A549 treated with AZD2906 at 1 μM for 4 hours (cell line): ENCODE results near the gene ACBD4. TPM values are rescaled to one million over a fixed set of nuclear protein-coding genes. Genes with fewer than 3 reads are reported as not detected.

ENCODE experiments used
- total RNA-seq: library from RNA; stranded (reverse); fragments of 200-300 nt; extraction: Qiagen RNA extraction; gene quantifications from 5 replicates; pipeline ENCODE4 v1.2.3, GENCODE V29; 2022

Gene ACBD4, protein sequence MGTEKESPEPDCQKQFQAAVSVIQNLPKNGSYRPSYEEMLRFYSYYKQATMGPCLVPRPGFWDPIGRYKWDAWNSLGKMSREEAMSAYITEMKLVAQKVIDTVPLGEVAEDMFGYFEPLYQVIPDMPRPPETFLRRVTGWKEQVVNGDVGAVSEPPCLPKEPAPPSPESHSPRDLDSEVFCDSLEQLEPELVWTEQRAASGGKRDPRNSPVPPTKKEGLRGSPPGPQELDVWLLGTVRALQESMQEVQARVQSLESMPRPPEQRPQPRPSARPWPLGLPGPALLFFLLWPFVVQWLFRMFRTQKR
- 6.4 to 7.7 TPM (median 7.5 TPM) in 5 replicates for total RNA-seq

DNA sequence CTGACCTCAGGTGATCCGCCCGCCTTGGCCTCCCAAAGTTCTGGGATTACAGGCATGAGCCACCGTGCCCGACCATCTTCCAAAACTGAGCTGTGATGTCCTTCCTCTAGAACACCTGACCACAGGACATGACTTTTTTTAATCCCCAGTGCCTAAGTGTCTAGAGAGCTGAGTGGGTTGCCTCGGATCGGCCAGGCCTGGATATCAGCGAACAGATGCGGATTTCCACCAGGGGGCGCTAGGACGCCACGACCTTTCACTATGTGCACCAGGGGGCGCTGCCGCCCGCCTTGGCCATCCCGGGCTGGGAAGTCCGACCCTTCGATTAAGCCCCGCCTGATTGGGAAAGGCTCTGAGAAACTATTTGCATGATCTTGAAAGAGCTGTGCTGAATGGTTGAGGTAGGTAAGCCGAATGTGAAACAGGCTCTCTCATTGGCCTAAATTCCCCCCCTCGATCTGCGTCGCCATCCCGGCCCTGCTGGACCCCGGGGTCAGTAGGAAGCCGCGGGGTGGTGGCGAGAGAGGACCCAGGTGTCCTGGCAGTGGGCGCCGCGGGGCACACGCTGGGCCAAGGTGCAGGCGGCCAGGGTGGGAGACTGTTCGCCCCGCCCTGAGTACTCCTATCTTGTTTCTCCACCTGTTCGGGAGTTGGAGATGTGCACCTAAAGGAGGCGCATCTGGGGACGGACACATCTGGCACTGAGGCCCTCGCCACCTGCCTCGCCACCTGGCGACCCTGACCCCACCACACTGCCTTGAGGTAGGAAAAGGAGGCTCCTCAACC, at the start of gene ACBD4:
Gene ACBD4 (plus strand): TSS at position 496 of the 786 bp plus-strand sequence. CDS start 458 bp downstream, outside the sequence.

DNA sequence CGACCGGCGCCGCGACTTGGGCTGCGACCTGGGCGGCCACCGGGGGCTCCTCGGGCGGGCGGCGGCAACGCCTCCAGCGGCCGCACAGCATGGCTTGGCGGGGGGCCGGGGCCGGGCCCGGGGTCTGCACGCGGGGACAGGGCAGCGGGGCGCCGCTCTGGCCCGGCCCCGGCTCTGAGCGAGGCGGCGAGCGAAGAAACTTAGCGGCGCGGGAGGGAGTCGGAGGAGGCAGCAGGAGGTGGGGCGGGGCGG, 3.2 kb upstream of the ACBD4 start, which contains the start of gene PLCD3:
Gene PLCD3 (minus strand): TSS at position 196 of the 252 bp plus-strand sequence. CDS start 105 bp downstream, at position 91.

DNA sequence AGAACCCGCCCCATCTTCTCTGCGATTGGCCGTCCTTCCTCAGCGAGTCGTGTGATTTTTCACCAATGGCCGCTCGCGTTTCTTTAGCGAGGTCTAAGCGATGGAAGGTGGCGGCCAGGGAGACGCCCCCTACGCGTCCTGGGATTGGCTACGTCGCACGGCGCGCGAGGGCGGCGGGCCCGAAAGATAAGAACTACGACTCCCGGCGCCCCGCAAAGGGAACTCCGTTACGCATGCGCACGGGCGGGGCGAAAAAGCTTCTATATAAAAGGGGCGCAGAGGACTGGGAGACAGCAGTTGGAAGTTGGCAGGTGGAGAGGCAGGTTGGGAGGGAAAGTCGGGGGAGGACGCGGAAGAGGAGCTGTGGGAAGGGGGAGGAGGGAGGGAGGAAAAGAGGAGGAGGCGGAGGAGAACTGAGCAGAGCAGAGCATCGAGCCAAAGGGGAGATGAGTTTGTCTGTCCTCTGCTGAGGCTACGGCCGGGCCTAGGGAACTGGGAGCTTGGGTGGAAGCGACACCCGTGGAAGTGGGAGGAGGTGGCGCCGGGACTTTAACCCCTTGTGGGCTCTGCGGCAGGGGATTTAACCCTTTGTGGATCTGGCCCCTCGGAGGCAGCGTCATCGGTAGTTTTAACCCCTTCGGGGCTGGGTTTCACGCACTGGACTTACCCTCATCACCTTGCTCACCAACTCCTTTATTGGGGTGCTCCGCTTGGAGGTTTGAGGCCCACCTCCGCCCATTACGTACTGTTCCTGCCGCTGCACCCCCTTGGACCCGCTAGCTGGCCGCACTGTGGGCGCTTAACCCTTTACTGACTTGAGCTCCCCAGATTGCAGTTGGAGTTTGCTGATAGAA, 12.9 kb downstream of the ACBD4 start, which contains the start of gene HEXIM1:
Gene HEXIM1 (plus strand): TSS at position 293 of the 854 bp plus-strand sequence. CDS start 716 bp downstream, outside the sequence.

DNA sequence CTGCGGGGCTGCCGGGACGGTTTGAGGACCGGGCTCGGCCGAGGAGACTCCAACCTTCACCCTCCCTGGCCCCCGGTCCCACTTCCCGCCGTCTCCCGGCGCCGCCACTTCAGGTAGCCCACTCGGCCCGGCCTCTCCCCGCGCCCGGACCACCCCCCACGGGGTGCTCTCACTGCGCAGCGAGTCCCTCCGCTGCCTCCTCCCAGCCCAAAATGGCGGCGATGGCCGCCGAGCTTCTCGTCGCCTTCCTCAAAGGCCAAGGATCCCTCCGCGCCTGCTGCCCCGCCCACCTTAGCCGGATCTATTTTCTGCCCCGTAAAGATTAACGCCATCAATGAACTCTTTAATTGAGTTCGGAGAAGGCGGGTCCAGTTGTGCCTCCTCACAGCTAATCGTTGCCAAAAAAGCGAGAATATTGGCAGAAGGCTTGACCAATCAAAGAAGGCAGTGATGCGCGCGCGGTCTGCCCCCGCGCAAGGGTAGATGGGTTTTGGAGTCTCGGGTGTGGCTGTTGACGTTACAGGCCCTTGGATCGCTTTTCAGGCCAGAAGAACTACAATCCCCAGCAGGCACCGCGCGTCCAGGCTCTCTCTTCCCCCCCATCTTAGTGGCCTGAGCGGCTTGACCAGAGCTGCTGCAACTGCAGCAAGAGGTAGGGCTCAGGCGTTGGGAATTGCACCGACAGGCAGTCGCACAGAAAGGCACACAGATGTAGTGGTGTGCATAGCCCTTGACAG, 26.0 kb downstream of the ACBD4 start, which contains the start of gene HEXIM2:
Gene HEXIM2 (plus strand): TSS at position 588 of the 737 bp plus-strand sequence. CDS start 919 bp downstream, outside the sequence.

Other genes starting within 250 kb of the ACBD4 start
- gene EFTUD2, start 236.2 kb upstream of the ACBD4 start, total RNA-seq = 127 to 175 TPM (median 138 TPM) in 5 replicates
- 0.36 to 0.66 TPM (median 0.57 TPM) in 5 replicates for gene GFAP, start 220.2 kb upstream of the ACBD4 start, total RNA-seq
- 30.5 to 38.1 TPM (median 36.8 TPM) in 5 replicates for gene KIF18B, start 187.9 kb upstream of the ACBD4 start, total RNA-seq
- 15.1 to 35.0 TPM (median 30.3 TPM) in 5 replicates for gene C1QL1, start 167.4 kb upstream of the ACBD4 start, total RNA-seq
- 16.2 to 19.9 TPM (median 16.7 TPM) in 5 replicates for gene DCAKD, start 84.1 kb upstream of the ACBD4 start, total RNA-seq
- gene NMT1, start 74.4 kb upstream of the ACBD4 start, total RNA-seq = 147 to 397 TPM (median 154 TPM) in 5 replicates
- 126 to 190 TPM (median 170 TPM) in 5 replicates for gene PLCD3, start 3.2 kb upstream of the ACBD4 start, total RNA-seq
- gene HEXIM1, start 12.8 kb downstream of the ACBD4 start, total RNA-seq = 38.3 to 50.5 TPM (median 45.4 TPM) in 5 replicates
- 13.0 to 18.2 TPM (median 14.8 TPM) in 5 replicates for gene HEXIM2, start 26.2 kb downstream of the ACBD4 start, total RNA-seq
- 25.4 to 32.3 TPM (median 31.9 TPM) in 5 replicates for gene FMNL1, start 86.2 kb downstream of the ACBD4 start, total RNA-seq
- 0.08 to 0.15 TPM (median 0.11 TPM) in 4 of 5 replicates, not detected in the other for gene SPATA32, start 126.4 kb downstream of the ACBD4 start, total RNA-seq
- 30.5 to 49.2 TPM (median 37.2 TPM) in 5 replicates for gene MAP3K14, start 181.3 kb downstream of the ACBD4 start, total RNA-seq